Esophagus squamous epithelium (tissue), 4 donors: Measurements from ENCODE around the gene C4A.
"Not testable (repeated sequence)": the region's sequence is repeated elsewhere in the genome, so short reads cannot be mapped to it uniquely, and the experiment has no call there.

Source experiments
- POLR2A ChIP-seq, 4 donors: fragments of 450-650 bp; IDR thresholded peaks; one replicate each; pipeline ENCODE4 v1.6.1; 2017; ENCODE audit warnings: antibody characterized with exemption in 4 of 4, mild to moderate bottlenecking in 4 of 4, moderate library complexity in 3 of 4
- TF ChIP-seq, protein P1 (sequence below), 6 experiments: fragments of 450-650 bp in 4 of 6; fragments of 200-600 bp in 2 of 6; sonication (generic) in 2 of 6; IDR thresholded peaks; one replicate each; pipeline ENCODE4 v1.5.1; 2016 to 2019; ENCODE audit warnings: antibody characterized with exemption in 6 of 6, mild to moderate bottlenecking in 4 of 6, moderate library complexity in 4 of 6

DNA sequence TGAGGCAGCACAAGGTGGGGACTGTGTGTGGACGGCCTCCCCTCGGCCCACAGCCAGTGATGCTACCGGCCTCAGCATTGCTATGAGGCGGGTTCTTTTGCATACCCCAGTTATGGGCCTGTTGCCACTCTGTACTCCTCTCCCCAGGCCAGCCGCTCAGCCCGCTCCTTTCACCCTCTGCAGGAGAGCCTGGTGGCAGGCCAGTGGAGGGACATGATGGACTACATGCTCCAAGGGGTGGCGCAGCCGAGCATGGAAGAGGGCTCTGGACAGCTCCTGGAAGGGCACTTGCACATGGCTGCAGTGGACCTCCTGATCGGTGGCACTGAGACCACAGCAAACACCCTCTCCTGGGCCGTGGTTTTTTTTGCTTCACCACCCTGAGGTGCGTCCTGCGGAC, 25.2 kb downstream of the C4A start:
- TF ChIP-seq POLR2A (IDR thresholded peaks at IDR 0.05), result not testable (repeated sequence)
- TF ChIP-seq, protein P1, sequence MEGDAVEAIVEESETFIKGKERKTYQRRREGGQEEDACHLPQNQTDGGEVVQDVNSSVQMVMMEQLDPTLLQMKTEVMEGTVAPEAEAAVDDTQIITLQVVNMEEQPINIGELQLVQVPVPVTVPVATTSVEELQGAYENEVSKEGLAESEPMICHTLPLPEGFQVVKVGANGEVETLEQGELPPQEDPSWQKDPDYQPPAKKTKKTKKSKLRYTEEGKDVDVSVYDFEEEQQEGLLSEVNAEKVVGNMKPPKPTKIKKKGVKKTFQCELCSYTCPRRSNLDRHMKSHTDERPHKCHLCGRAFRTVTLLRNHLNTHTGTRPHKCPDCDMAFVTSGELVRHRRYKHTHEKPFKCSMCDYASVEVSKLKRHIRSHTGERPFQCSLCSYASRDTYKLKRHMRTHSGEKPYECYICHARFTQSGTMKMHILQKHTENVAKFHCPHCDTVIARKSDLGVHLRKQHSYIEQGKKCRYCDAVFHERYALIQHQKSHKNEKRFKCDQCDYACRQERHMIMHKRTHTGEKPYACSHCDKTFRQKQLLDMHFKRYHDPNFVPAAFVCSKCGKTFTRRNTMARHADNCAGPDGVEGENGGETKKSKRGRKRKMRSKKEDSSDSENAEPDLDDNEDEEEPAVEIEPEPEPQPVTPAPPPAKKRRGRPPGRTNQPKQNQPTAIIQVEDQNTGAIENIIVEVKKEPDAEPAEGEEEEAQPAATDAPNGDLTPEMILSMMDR (IDR thresholded peaks at IDR 0.05), result not testable (repeated sequence)
